CD4-positive, alpha-beta T cell (primary cell): ENCODE results near the gene RNF167. TPM values are rescaled to one million over a fixed set of nuclear protein-coding genes. Genes with fewer than 3 reads are reported as not detected.

Experiments
- ATAC-seq: fragments of 200-7000 bp; cut with Tn5 transposase; one replicate; pipeline ENCODE4 v1.10.0; 2022; ENCODE audit warnings: mild to moderate bottlenecking; ENCODE audit not compliant: poor library complexity
- CTCF ChIA-PET: fragments of 350-600 bp; sonication (Branson Sonifier 250); formaldehyde crosslinking; loops from one replicate; lab custom pipeline; 2021; ENCODE audit warnings: antibody characterized with exemption, inconsistent platforms; lab: Charles Lee
- POLR2A ChIA-PET: fragments of 350-600 bp; sonication (Branson Sonifier 250); formaldehyde crosslinking; loops from one replicate; lab custom pipeline; 2021; ENCODE audit warnings: antibody characterized with exemption, inconsistent platforms; lab: Charles Lee
- DNase-seq, 14 experiments: peaks; one replicate each; pipeline ENCODE4 v3.0.0-alpha.2; 2013 to 2020; ENCODE audit warnings: mixed read lengths in 2 of 14
- H3K27ac ChIP-seq, 2 donors: one replicate each; pipeline versions ENCODE4 v1.5.1 to v1.7.0; 2013; ENCODE audit warnings: low read length in 2 of 2, low read depth in 1 of 2, mild to moderate bottlenecking in 1 of 2
- H3K27me3 ChIP-seq, 2 experiments: 1 replicate in 1 of 2; 2 replicates in 1 of 2; pipeline versions ENCODE4 v1.6.1 to v1.7.0; 2013; ENCODE audit warnings: low read length in 2 of 2, control low read depth in 1 of 2, mild to moderate bottlenecking in 1 of 2, moderate library complexity in 1 of 2; ENCODE audit not compliant: insufficient read depth in 2 of 2, control insufficient read depth in 1 of 2
- H3K36me3 ChIP-seq: one replicate; pipeline ENCODE4 v1.6.1; 2013; ENCODE audit warnings: low read length, control low read depth; ENCODE audit not compliant: insufficient read depth
- H3K4me1 ChIP-seq: one replicate; pipeline ENCODE4 v1.6.1; 2013; ENCODE audit warnings: low read length, control low read depth; ENCODE audit not compliant: insufficient read depth
- H3K4me3 ChIP-seq: one replicate; pipeline ENCODE4 v1.5.1; 2013; ENCODE audit warnings: mild to moderate bottlenecking, low read length, moderate library complexity
- H3K9me3 ChIP-seq, 2 experiments: 1 replicate in 1 of 2; 2 replicates in 1 of 2; pipeline versions ENCODE4 v1.6.1 to v1.7.0; 2013; ENCODE audit warnings: low read length in 2 of 2, mild to moderate bottlenecking in 2 of 2, control low read depth in 1 of 2, moderate library complexity in 1 of 2; ENCODE audit not compliant: control insufficient read depth in 1 of 2, insufficient read depth in 1 of 2
- H3K27ac Mint-ChIP-seq: one replicate; pipeline ENCODE4 v1.8.0; 2020; ENCODE audit warnings: mixed read lengths
- H3K27me3 Mint-ChIP-seq: one replicate; pipeline ENCODE4 v1.8.0; 2021; ENCODE audit warnings: mixed read lengths
- H3K36me3 Mint-ChIP-seq: one replicate; pipeline ENCODE4 v1.8.0; 2021; ENCODE audit warnings: low read depth, mixed read lengths
- H3K4me1 Mint-ChIP-seq: one replicate; pipeline ENCODE4 v1.8.0; 2021; ENCODE audit warnings: low read depth, mixed read lengths
- H3K4me3 Mint-ChIP-seq: one replicate; pipeline ENCODE4 v1.8.0; 2020; ENCODE audit warnings: mild to moderate bottlenecking, mixed read lengths
- H3K9me3 Mint-ChIP-seq: one replicate; pipeline ENCODE4 v1.8.0; 2020; ENCODE audit warnings: mixed read lengths
- CTCF ChIP-seq: fragments of 200-600 bp; IDR thresholded peaks from one replicate; pipeline ENCODE4 v1.8.0; 2022; ENCODE audit warnings: antibody characterized with exemption, mild to moderate bottlenecking
- intact Hi-C, 2 experiments: fragments of 100-400 bp; cut with DNase I in 1 of 2; cut with micrococcal nuclease in 1 of 2; formaldehyde crosslinking; loops; one replicate each; pipeline versions ENCODE4 v1.15.1 to v1.9.0; 2023 to 2025; cut with DNase I, micrococcal nuclease
- total RNA-seq, 174 experiments: library from RNA in 2 of 174; stranded (reverse) in 2 of 174; gene quantifications; one replicate each; pipeline ENCODE4 v1.2.3 and lab custom pipeline; 2021 to 2026

Gene RNF167
- total RNA-seq, 2 experiments from 2014 or later, result 59.3 to 62.8 TPM

GRCh38 chr17:4933646-4934045 is 6.4 kb upstream of the RNF167 start:
- intact Hi-C loops, result no loop called here

GRCh38 chr17:4934173-4934979 is 5.7 kb upstream of the RNF167 start:
- DNase-seq, result peak in 3 of 14 experiments; percentile 20 to 57 (median 30)
- H3K4me1 Mint-ChIP-seq, result peaks cover 29% of the 10 kb centered on the region
- ATAC-seq, result no peak
- TF ChIP-seq CTCF, result no peak
- no peaks in the 10 kb centered on the region for H3K9me3 Mint-ChIP-seq
- Histone ChIP-seq H3K4me1 (peaks cover 33% of the 10 kb centered on the region), H3K36me3 (peaks cover 23% of the 10 kb centered on the region), H3K4me3 (no peak overlapping the region), H3K27ac (no peak overlapping the region), H3K9me3 (no peaks in the 10 kb centered on the region), H3K27me3 (no peaks in the 10 kb centered on the region)
- H3K27me3 Mint-ChIP-seq, result no peaks in the 10 kb centered on the region
- peaks cover 29% of the 10 kb centered on the region for H3K36me3 Mint-ChIP-seq
- ChIA-PET POLR2A (interaction anchor here (1.1 to 1.3 kb wide), 2 partner anchors 31 to 33 kb away, joined by 3 to 10 read pairs; partner anchors contain the start of gene SPAG7), CTCF (interaction anchor here (0.6 kb wide), 1 partner anchor 119 kb away, joined by 3 read pairs; no protein-coding TSS in a partner anchor)
- H3K27ac Mint-ChIP-seq, result peak overlapping the region; percentile 46
- H3K4me3 Mint-ChIP-seq, result no peak overlapping the region
- intact Hi-C loops, result no loop called here

More at GRCh38 chr17:4933646-4934045, 6.4 kb upstream of the RNF167 start:
- Histone ChIP-seq H3K9me3 (no peaks in the 10 kb centered on the region), H3K27ac (no peak overlapping the region), H3K36me3 (peaks cover 21% of the 10 kb centered on the region), H3K4me3 (no peak overlapping the region), H3K4me1 (peaks cover 26% of the 10 kb centered on the region), H3K27me3 (no peaks in the 10 kb centered on the region)
- H3K27ac Mint-ChIP-seq, result peak overlapping the region; percentile 46
- POLR2A ChIA-PET, result interaction anchor here (1.3 kb wide), 1 partner anchor 34 kb away, joined by 10 read pairs; the partner anchor contains the start of gene SPAG7
- no peak overlapping the region for H3K4me3 Mint-ChIP-seq
- CTCF ChIA-PET, result no interaction called here
- TF ChIP-seq CTCF, result no peak
- H3K27me3 Mint-ChIP-seq, result no peaks in the 10 kb centered on the region
- H3K36me3 Mint-ChIP-seq, result peaks cover 29% of the 10 kb centered on the region
- no peak for ATAC-seq
- no peak for DNase-seq
- H3K9me3 Mint-ChIP-seq, result no peaks in the 10 kb centered on the region
- H3K4me1 Mint-ChIP-seq, result peaks cover 22% of the 10 kb centered on the region

GRCh38 chr17:4935650-4936049 is 4.4 kb upstream of the RNF167 start:
- Histone ChIP-seq H3K36me3 (peaks cover 23% of the 10 kb centered on the region), H3K27ac (peak overlapping the region in 1 of 2 donors; percentile 15), H3K4me3 (no peak overlapping the region), H3K9me3 (no peaks in the 10 kb centered on the region), H3K4me1 (peaks cover 40% of the 10 kb centered on the region), H3K27me3 (no peaks in the 10 kb centered on the region)
- peaks cover 35% of the 10 kb centered on the region for H3K4me1 Mint-ChIP-seq
- ChIA-PET CTCF (interaction anchor here (0.6 kb wide), 1 partner anchor 130 kb away, joined by 3 read pairs; no protein-coding TSS in a partner anchor), POLR2A (interaction anchor here (0.6 to 6.2 kb wide), 3 partner anchors 12 to 82 kb away, joined by 3 to 137 read pairs (median 5); partner anchors contain the start of genes ENO3 and PFN1)
- TF ChIP-seq CTCF, result no peak
- H3K9me3 Mint-ChIP-seq, result no peaks in the 10 kb centered on the region
- H3K27ac Mint-ChIP-seq, result no peak overlapping the region
- H3K27me3 Mint-ChIP-seq, result no peaks in the 10 kb centered on the region
- intact Hi-C loops, result no loop called here
- no peak for ATAC-seq
- no peak overlapping the region for H3K4me3 Mint-ChIP-seq
- DNase-seq, result no peak
- H3K36me3 Mint-ChIP-seq, result peaks cover 35% of the 10 kb centered on the region
